Cardiac muscle cell (in vitro differentiated cells and primary cell): ENCODE results near the gene ATG10. TPM values are rescaled to one million over a fixed set of nuclear protein-coding genes. Genes with fewer than 3 reads are reported as not detected.
A peak's percentile ranks its signal among the peaks of the same experiment; 100 is the strongest.
"Not testable (repeated sequence)": the region's sequence is repeated elsewhere in the genome, so short reads cannot be mapped to it uniquely, and the experiment has no call there.

Experiments used
- DNase-seq, 2 donors: peaks; one replicate each; pipeline versions ENCODE4 v3.0.0 to v3.0.0-alpha.2; 2010 to 2017; ENCODE audit warnings: low read depth in 1 of 2, low spot score in 1 of 2
- H3K27ac ChIP-seq: fragments of 200-600 bp; sonication (generic); 2 replicates; pipeline ENCODE4 v1.5.1; 2016
- H3K27me3 ChIP-seq: fragments of 200-600 bp; sonication (generic); 2 replicates; pipeline ENCODE4 v1.6.0; 2016; ENCODE audit warnings: control low read depth
- H3K36me3 ChIP-seq: fragments of 200-600 bp; sonication (generic); 2 replicates; pipeline ENCODE4 v1.5.1; 2016; ENCODE audit warnings: control low read depth
- H3K4me1 ChIP-seq: fragments of 200-600 bp; sonication (generic); 2 replicates; pipeline ENCODE4 v1.8.1; 2017; ENCODE audit warnings: low read depth, mild to moderate bottlenecking, mixed run types
- H3K4me3 ChIP-seq: fragments of 200-600 bp; sonication (generic); 2 replicates; pipeline ENCODE4 v1.5.1; 2016; ENCODE audit warnings: mild to moderate bottlenecking
- H3K9me3 ChIP-seq: fragments of 200-600 bp; sonication (generic); 2 replicates; pipeline ENCODE4 v1.5.1; 2017; ENCODE audit warnings: low read depth, mild to moderate bottlenecking, control low read depth
- polyA plus RNA-seq: library from polyadenylated mRNA; unstranded; fragments of >200 nt; fragmentation: Nextera tagmentation; extraction: Ambion mirVana; gene quantifications from 2 replicates; pipeline ENCODE4 v1.2.1, GENCODE V29; 2016
- total RNA-seq: library from RNA; depleted of rRNA; stranded (reverse); fragments of >200 nt; gene quantifications from 2 replicates; pipeline ENCODE4 v1.2.3, GENCODE V29; 2016
- TF ChIP-seq, protein P1 (sequence below): IDR thresholded peaks from 2 replicates; pipeline ENCODE4 v1.5.1; 2012; ENCODE audit warnings: low read depth, mild to moderate bottlenecking, low read length

Gene ATG10
- total and polyA plus RNA-seq, 2 experiments from 2014 or later = 9.0 to 28.0 TPM

DNA sequence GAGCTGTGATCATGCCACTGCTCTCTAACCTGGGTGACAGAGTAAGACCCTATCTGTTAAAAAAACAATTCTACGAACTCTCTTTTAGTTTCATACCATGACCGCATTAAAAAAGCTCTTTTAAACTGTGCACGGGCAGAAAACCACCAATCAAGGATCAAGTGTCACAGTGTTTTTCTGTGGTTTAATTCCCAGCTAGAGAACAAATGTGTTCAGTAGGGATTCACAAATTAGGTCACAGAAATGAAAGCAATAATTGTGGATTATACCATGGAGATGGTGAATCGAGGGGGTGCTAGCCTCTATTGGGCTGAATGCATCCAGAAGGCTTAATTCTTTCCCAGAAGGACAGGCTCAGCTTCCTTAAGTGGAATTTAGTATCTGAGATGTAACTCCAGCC lies 79.1 kb downstream of the ATG10 start:
- Histone ChIP-seq H3K9me3 (no peaks in the 10 kb centered on the region), H3K4me1 (peaks cover 6% of the 10 kb centered on the region), H3K27ac (no peak overlapping the region), H3K36me3 (no peaks in the 10 kb centered on the region), H3K4me3 (no peak overlapping the region), H3K27me3 (no peaks in the 10 kb centered on the region)
- TF ChIP-seq, protein P1, sequence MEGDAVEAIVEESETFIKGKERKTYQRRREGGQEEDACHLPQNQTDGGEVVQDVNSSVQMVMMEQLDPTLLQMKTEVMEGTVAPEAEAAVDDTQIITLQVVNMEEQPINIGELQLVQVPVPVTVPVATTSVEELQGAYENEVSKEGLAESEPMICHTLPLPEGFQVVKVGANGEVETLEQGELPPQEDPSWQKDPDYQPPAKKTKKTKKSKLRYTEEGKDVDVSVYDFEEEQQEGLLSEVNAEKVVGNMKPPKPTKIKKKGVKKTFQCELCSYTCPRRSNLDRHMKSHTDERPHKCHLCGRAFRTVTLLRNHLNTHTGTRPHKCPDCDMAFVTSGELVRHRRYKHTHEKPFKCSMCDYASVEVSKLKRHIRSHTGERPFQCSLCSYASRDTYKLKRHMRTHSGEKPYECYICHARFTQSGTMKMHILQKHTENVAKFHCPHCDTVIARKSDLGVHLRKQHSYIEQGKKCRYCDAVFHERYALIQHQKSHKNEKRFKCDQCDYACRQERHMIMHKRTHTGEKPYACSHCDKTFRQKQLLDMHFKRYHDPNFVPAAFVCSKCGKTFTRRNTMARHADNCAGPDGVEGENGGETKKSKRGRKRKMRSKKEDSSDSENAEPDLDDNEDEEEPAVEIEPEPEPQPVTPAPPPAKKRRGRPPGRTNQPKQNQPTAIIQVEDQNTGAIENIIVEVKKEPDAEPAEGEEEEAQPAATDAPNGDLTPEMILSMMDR = no peak
- no peak for DNase-seq

DNA sequence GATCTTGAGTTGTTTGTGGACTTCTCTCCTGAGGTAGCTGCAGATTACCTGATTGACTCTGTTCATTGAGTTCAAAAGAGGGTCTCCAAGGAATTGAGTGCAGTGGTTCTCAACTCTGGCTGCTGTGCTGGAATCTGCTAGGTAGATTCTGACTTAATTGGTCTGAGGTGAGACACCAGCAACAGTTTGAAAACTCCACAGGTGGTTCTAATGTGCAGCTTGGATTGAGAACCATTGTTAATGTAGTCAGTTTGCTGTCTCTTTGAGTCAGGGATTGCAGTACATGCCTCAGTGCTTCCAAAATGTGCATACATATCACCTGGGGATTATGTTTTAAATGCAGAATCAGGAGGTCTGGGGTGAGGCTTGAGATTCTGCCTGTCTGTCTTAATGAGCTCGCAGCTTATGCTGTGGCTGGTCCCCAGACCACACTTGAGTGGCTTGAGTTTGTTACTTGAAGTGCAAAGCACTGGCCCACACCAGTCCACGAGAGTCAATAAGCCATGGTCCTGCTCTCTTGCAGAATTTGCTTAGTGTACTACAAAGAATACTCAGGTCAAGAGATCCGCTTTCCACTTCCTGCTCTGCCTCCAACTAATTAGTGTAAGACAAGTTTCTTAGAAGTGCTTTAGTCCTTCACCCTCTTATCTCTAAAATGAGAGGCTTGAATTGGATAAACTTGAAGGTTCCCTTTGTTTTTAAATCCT lies 82.3 kb downstream of the ATG10 start:
- Histone ChIP-seq H3K4me1 (peaks cover 6% of the 10 kb centered on the region), H3K36me3 (no peaks in the 10 kb centered on the region), H3K4me3 (no peak overlapping the region), H3K27ac (no peak overlapping the region), H3K9me3 (no peaks in the 10 kb centered on the region), H3K27me3 (no peaks in the 10 kb centered on the region)
- peak in 1 of 2 donors; percentile 13 for DNase-seq
- TF ChIP-seq, protein P1 = no peak

DNA sequence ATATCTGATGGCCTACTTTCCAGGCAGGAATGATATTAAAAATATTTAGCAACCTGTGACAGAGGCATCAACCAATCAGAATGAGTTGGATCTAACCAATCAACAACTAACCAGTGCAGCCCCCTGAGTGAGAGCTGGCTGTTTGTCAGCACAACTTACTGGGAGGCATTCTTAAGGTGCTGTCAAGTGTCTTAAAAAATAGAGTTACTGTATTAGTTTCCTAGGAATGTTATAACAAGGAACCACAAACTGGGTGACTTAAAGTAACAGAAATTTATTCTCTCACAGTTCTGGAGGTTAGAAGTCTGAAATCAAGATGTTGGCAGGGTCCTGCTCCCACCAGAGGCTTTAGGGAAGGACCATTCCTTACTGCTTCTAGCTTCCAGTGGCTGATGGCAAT lies 85.2 kb downstream of the ATG10 start:
- Histone ChIP-seq H3K36me3 (no peaks in the 10 kb centered on the region), H3K27ac (no peak overlapping the region), H3K27me3 (no peaks in the 10 kb centered on the region), H3K4me3 (no peak overlapping the region), H3K9me3 (no peaks in the 10 kb centered on the region), H3K4me1 (peaks cover 1% of the 10 kb centered on the region)
- TF ChIP-seq, protein P1 = no peak
- no peak for DNase-seq

DNA sequence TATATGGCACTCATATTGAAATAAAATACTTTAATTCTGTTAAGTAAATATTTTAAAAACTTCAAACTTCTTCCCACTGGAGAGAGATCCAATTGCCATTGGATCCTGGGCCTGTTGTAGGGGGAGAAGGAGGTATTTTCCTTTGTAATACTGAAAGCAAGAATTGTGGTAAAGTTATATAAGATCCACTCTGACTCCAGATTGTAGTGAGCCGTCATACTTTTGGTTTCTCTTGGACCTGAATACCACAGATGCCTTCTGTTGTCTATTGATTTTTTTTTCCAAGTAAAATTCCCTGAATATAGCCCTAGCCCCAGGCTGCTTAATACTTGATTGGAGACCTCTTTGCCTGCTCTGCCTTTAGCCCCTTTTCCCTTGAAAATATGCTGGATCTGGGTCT lies 86.9 kb downstream of the ATG10 start:
- no peak for DNase-seq
- Histone ChIP-seq H3K27ac (no peak overlapping the region), H3K36me3 (no peaks in the 10 kb centered on the region), H3K4me3 (no peak overlapping the region), H3K9me3 (no peaks in the 10 kb centered on the region), H3K27me3 (no peaks in the 10 kb centered on the region), H3K4me1 (no peaks in the 10 kb centered on the region)
- TF ChIP-seq, protein P1 = no peak

GRCh38 chr5:82066791-82067190 lies 95.0 kb downstream of the ATG10 start:
- H3K36me3 ChIP-seq = no peaks in the 10 kb centered on the region
- TF ChIP-seq, protein P1 = no peak
- H3K9me3 ChIP-seq = no peaks in the 10 kb centered on the region
- H3K4me3 ChIP-seq = no peak overlapping the region
- no peaks in the 10 kb centered on the region for H3K4me1 ChIP-seq
- no peak overlapping the region for H3K27ac ChIP-seq
- no peaks in the 10 kb centered on the region for H3K27me3 ChIP-seq
- no peak for DNase-seq

DNA sequence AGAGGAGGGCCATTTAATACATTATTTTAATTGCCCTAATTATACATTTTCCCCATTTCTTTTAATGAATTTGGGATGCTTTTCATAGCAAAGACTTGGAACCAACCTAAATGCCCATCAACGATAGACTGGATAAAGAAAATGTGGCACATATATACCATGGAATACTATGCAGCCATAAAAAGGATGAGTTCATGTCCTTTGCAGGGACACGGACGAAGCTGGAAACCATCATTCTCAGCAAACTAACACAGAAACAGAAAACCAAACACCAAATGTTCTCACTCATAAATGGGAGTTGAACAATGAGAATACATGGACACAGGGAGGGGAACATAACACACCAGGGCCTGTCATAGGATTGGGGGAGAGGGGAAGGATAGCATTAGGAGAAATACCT lies 96.2 kb downstream of the ATG10 start:
- H3K27me3 ChIP-seq, DNase-seq, H3K4me1 ChIP-seq, H3K27ac ChIP-seq, H3K4me3 ChIP-seq, H3K36me3 ChIP-seq, H3K9me3 ChIP-seq: not testable (repeated sequence)
